Measurements from ENCODE around the gene RDH13.
A peak's percentile ranks its signal among the peaks of the same experiment; 100 is the strongest.
"Not testable (repeated sequence)": the region's sequence is repeated elsewhere in the genome, so short reads cannot be mapped to it uniquely, and the experiment has no call there.

The RDH13 gene

GRCh38 chr19:55008781-55009180 is 54.2 kb downstream of the RDH13 start:
- not testable (repeated sequence) for DNase-seq

GRCh38 chr19:55008189-55008588 is 54.8 kb downstream of the RDH13 start:
- not testable (repeated sequence) for DNase-seq

- DNase-seq = not testable (repeated sequence)
Measured at GRCh38 chr19:55007537-55007936, 55.4 kb downstream of the RDH13 start.

GRCh38 chr19:55006795-55007194 is 56.2 kb downstream of the RDH13 start:
- not testable (repeated sequence) for DNase-seq

GRCh38 chr19:55005684-55006488 is 57.1 kb downstream of the RDH13 start:
- DNase-seq = peak; percentile 13 to 39

GRCh38 chr19:55000761-55001160 is 62.2 kb downstream of the RDH13 start:
- DNase-seq = no peak

- not testable (repeated sequence) for DNase-seq
Measured at GRCh38 chr19:54998751-54999239, 64.2 kb downstream of the RDH13 start.

- DNase-seq = no peak
Measured at GRCh38 chr19:54995561-54995960, 67.4 kb downstream of the RDH13 start.

Data from stimulated activated CD4-positive, alpha-beta T cell treated with anti-CD3 and anti-CD28 coated beads, Interleukin-4, amount 100 ng/mL, for 4 hours (primary cell).